Natural killer cell treated with Interleukin-12 subunit alpha and Interleukin-12 subunit beta and Interleukin-15 and Interleukin-18, amount 100 ng/mL, for 72 hours (primary cell): ENCODE results near the gene SLC23A2. TPM values are rescaled to one million over a fixed set of nuclear protein-coding genes. Genes with fewer than 3 reads are reported as not detected.

Experiments used
- ATAC-seq, 2 donors: fragments of 150-1000 bp; cut with Tn5 transposase in 1 of 2; sonication (Bioruptor Pico), chemical (Tn5 transposase) in 1 of 2; 2 replicates each; pipeline ENCODE4 v1.10.0; 2021
- DNase-seq: peaks from one replicate; pipeline ENCODE4 v3.0.0; 2022; ENCODE audit warnings: low spot score
- H3K27ac Mint-ChIP-seq, 2 donors: 1 replicate in 1 of 2; 2 replicates in 1 of 2; pipeline ENCODE4 v1.8.0; 2022; ENCODE audit warnings: mixed read lengths in 2 of 2, mild to moderate bottlenecking in 1 of 2, moderate library complexity in 1 of 2
- H3K27me3 Mint-ChIP-seq, 2 donors: 1 replicate in 1 of 2; 2 replicates in 1 of 2; pipeline ENCODE4 v1.8.0; 2022; ENCODE audit warnings: mixed read lengths in 2 of 2
- H3K36me3 Mint-ChIP-seq: one replicate; pipeline ENCODE4 v1.8.0; 2022; ENCODE audit warnings: mixed read lengths
- H3K4me1 Mint-ChIP-seq, 2 donors: 1 replicate in 1 of 2; 2 replicates in 1 of 2; pipeline ENCODE4 v1.8.0; 2022; ENCODE audit warnings: low read depth in 2 of 2, mixed read lengths in 2 of 2, mild to moderate bottlenecking in 1 of 2
- H3K4me3 Mint-ChIP-seq: one replicate; pipeline ENCODE4 v1.8.0; 2022; ENCODE audit warnings: mixed read lengths
- H3K9me3 Mint-ChIP-seq: 2 replicates; pipeline ENCODE4 v1.8.0; 2022; ENCODE audit warnings: mixed read lengths
- total RNA-seq, 2 donors: library from RNA; stranded (reverse); gene quantifications; one replicate each; pipeline ENCODE4 v1.2.3, GENCODE V29; 2022

Gene SLC23A2
- total RNA-seq, 2 donors from 2014 or later = 18.6 to 32.9 TPM

DNA sequence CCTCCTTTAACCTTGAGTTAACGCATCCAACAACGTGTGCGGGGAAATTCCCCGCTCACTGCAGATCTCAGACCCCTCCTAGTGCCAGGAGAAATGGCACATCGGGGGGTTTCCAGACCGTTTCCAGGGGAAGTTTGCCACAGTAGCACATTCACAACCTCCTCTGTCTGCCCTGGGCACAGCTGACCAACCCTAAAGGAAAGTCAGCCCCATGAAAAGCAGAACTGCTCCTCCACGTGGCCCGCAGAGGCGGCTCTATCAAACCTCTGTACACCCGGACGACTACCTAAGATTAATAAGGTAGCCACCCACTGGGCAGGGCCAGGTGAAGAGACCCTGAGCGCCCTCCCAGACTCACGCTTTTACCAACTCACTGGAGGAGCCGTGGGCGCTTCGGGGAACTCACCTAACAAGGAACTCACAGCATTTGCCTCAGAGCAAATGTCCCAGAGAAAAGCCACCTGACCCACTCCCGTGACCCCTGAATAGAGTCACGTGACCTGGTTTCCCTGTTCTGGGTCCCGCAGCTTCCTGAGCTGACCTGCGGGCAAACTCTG is 186.5 kb downstream of the SLC23A2 start:
- H3K4me3 Mint-ChIP-seq = peak overlapping the region; percentile 94
- peaks cover 42 to 47% of the 10 kb centered on the region in 2 donors for H3K4me1 Mint-ChIP-seq
- peak; percentile 85 for DNase-seq
- peak overlapping the region; percentile 97 to 100 for H3K27ac Mint-ChIP-seq
- peak; percentile 67 to 82 for ATAC-seq
- no peaks in the 10 kb centered on the region for H3K27me3 Mint-ChIP-seq
- no peaks in the 10 kb centered on the region for H3K36me3 Mint-ChIP-seq
- H3K9me3 Mint-ChIP-seq = no peaks in the 10 kb centered on the region

DNA sequence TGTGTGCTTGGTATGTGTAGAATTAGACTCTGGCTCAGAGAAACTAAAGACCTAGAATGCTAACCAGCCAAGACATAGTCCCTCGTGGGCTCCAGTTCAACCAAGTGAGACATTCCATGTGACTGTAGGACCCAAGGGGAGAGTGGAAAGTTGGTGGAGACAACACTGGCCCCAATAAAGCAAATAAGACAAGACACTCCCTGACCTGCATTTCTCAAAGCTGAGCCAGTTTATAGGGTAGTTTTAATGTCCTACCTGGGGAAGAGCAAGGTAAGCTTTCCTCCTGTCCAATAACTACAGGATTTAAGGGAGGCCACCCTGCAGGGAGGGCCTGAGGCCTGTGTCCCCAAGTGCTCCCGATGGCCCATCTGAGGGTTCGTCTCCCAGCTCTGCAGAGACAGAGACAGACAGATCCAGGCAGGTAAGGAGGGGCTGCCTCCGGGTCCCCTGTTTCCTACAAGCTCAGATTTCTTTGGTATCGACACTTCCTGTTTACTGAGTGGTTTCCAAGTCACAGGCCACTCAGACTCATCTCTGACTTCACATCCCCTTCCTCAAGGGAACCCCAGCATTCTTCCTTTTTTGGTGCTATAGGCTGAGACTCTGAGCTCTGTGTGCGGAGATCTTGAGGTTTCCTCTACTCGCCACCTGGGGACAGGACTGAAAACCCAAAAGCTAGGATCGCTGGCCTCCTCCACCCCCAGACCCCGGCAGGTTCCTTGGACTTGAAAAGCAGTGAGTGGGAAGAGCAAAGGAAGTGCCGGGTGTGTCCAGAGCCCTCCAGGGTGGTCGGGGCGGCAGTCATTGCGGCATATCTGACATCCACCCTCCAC is 187.2 kb downstream of the SLC23A2 start:
- peak overlapping the region; percentile 94 for H3K4me3 Mint-ChIP-seq
- H3K36me3 Mint-ChIP-seq = no peaks in the 10 kb centered on the region
- DNase-seq (no peak), ATAC-seq (peak; percentile 79 to 82)
- H3K4me1 Mint-ChIP-seq = peaks cover 42 to 47% of the 10 kb centered on the region in 2 donors
- peak overlapping the region; percentile 97 to 100 for H3K27ac Mint-ChIP-seq
- no peaks in the 10 kb centered on the region for H3K27me3 Mint-ChIP-seq
- no peaks in the 10 kb centered on the region for H3K9me3 Mint-ChIP-seq

DNA sequence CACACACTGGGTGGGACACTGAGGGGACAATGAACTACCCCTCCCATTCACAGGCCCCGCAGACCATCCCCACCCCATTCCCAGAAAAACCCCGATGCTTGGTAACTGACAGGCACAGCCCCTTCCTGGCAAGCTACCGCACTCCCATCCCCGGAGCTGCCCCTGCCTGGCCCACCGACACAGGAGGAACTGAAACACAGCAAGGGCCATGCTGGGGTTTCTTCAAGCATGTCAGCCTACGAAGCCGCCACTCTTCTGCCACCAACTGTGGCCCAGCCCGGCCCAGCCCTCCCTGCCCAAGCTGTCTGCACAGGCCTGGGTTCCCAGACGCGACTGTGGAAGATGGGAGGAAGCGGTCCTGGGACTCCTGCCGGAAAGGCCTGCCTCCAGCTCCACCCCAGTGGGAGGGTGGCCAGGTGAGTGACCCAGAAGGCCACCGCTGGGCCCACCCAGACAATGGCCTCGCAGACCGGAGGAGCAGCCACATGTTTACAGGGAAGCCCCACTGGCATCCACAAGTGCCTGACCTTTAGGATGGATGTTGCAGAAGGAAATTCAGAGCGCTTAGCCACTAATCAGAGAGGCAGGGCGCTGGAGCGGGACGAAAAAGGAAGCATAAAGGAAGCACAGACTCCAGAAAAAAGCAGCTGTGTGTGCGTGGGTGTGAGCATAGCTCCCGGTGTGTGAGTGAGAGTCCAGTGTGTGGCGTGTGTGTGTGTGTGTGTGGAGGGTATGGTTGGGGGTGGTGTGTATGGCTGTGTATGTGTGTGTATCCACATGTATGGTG is 188.0 kb downstream of the SLC23A2 start:
- DNase-seq (no peak), ATAC-seq (no peak)
- Mint-ChIP-seq H3K4me1 (peaks cover 42 to 47% of the 10 kb centered on the region in 2 donors), H3K27me3 (no peaks in the 10 kb centered on the region), H3K9me3 (no peaks in the 10 kb centered on the region), H3K4me3 (peak overlapping the region; percentile 94), H3K36me3 (no peaks in the 10 kb centered on the region), H3K27ac (peak overlapping the region; percentile 97 to 100)

DNA sequence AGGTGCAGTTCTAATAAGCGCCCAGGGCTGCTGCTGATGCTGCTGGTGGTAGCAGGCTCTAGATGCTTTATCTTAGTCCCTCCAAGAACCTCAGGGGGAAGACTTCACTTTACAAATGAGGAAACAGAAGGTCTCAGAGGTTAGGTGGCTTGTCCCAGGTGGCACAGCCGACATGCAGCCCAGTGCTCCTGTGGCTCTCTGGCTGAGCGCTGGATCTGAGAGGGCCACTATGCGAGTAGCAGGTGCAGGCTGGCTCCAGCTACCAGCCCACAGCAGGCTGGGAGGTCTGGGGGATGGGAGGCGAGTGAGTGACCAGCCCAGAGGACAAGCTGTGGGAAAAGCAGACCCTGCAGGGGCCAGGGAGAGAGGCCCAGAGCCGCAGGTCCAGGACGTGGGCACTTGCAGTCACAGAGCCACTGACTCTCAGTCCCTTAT is 188.7 kb downstream of the SLC23A2 start:
- Mint-ChIP-seq H3K27me3 (no peaks in the 10 kb centered on the region), H3K36me3 (no peaks in the 10 kb centered on the region), H3K4me1 (peaks cover 42 to 47% of the 10 kb centered on the region in 2 donors), H3K4me3 (peak overlapping the region; percentile 94), H3K27ac (peak overlapping the region; percentile 97 to 100), H3K9me3 (no peaks in the 10 kb centered on the region)
- DNase-seq = no peak
- ATAC-seq = no peak

DNA sequence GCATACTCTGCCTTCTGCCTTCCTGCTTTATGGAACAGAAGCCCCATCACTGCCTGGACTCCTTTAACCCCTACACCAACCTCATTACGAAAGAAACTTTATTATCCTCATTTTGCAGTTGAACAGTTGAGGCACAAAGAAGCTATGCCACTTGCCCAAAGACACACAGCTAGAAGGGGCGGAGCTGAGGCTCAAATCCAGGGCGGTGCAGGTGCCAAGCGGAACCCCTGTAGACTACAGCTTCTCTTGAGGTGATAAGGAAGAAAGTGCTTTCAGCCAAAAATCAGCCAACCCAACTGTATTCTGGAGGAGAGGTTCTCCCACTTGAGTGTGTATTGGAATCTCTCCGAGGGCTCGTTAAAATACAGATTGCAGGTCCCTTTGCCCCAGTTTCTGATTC is 189.1 kb downstream of the SLC23A2 start:
- Mint-ChIP-seq H3K4me1 (peaks cover 42 to 47% of the 10 kb centered on the region in 2 donors), H3K9me3 (no peaks in the 10 kb centered on the region), H3K27me3 (no peaks in the 10 kb centered on the region), H3K4me3 (peak overlapping the region; percentile 94), H3K36me3 (no peaks in the 10 kb centered on the region), H3K27ac (peak overlapping the region; percentile 97 to 100)
- DNase-seq (no peak), ATAC-seq (no peak)

DNA sequence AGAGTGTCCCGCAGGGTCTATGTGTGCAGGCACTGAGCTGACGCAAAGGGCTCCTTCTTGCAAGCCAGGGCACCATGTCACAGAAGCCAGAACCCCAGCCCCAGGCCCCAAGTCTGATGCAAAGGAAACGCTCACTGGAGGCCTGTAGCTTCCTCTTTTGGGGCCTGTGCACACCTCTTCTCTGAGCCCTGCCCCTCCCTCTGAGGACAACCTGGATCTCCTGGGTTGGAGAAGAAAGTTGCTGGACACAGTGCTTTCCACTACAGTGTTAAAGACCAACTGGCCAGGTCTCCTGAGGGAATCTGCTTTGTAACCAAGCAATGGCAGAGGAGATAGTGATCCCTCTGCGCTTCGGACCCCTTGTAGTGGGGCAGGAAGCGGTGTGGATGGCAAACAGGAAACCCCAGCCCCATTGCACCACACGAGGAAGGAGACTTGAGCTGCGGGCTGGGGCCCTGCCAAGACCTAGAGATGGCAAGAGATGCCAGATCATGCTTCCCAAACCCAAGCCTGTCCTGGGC is 189.6 kb downstream of the SLC23A2 start:
- DNase-seq (no peak), ATAC-seq (peak; percentile 55 to 59)
- Mint-ChIP-seq H3K9me3 (no peaks in the 10 kb centered on the region), H3K4me3 (peak overlapping the region; percentile 94), H3K4me1 (peaks cover 42 to 47% of the 10 kb centered on the region in 2 donors), H3K27me3 (no peaks in the 10 kb centered on the region), H3K36me3 (no peaks in the 10 kb centered on the region), H3K27ac (peak overlapping the region; percentile 97 to 100)

DNA sequence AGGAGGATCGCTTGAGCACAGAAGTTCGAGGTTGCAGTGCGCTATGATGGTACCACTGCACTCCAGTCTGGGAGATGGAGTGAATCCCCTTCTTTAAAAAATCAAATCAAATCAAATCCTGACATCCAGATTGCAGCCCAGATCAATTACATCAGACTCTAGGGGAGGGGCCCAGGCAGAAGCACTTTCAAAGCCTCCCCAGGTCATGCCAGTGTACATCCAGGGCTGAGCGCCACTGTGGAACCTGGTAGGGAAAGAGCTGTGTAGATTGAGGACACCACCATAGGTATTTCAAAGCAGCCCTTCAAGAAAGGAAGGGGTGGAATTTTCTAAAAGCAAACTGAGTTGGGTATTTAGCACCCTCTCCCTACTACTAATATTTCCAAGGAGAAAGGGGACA is 190.1 kb downstream of the SLC23A2 start:
- H3K27ac Mint-ChIP-seq = peak overlapping the region; percentile 97 to 100
- ATAC-seq (no peak), DNase-seq (no peak)
- no peaks in the 10 kb centered on the region for H3K27me3 Mint-ChIP-seq
- no peaks in the 10 kb centered on the region for H3K36me3 Mint-ChIP-seq
- H3K4me3 Mint-ChIP-seq = peak overlapping the region; percentile 8
- H3K9me3 Mint-ChIP-seq = no peaks in the 10 kb centered on the region
- H3K4me1 Mint-ChIP-seq = peaks cover 40 to 47% of the 10 kb centered on the region in 2 donors

DNA sequence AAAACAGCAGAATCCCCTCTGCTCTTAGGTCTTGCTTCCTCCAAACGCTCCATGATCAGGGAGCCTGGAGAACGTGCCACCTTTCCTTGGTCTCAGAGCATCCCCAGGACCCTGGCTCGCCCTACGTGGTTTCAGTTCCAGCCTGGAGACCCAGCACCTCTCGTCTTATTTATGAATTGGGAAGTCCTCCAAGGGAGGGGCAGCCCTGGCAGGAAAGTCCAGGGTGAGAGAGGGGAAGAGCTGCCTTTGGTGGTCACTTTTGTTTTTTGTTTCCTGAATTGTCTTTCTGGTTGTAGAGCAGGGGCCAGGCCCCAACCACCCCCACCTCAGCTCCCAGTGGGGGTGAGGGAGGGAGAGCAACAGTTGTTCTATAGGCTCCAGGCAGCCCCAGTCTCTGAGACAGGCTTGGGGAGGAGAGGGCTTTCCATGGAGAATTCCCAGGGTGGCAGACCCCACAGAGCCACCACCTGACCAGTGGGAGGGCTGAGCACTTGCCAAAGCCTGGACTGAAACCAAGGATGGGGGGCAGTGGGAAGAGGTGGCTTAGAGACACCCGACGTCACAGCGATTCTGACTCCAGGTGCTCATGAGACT is 190.8 kb downstream of the SLC23A2 start:
- peaks cover 37 to 49% of the 10 kb centered on the region in 2 donors for H3K4me1 Mint-ChIP-seq
- no peak for DNase-seq
- H3K4me3 Mint-ChIP-seq = no peak overlapping the region
- H3K9me3 Mint-ChIP-seq = no peaks in the 10 kb centered on the region
- ATAC-seq = no peak
- H3K36me3 Mint-ChIP-seq = no peaks in the 10 kb centered on the region
- peak overlapping the region; percentile 97 to 100 for H3K27ac Mint-ChIP-seq
- H3K27me3 Mint-ChIP-seq = no peaks in the 10 kb centered on the region

DNA sequence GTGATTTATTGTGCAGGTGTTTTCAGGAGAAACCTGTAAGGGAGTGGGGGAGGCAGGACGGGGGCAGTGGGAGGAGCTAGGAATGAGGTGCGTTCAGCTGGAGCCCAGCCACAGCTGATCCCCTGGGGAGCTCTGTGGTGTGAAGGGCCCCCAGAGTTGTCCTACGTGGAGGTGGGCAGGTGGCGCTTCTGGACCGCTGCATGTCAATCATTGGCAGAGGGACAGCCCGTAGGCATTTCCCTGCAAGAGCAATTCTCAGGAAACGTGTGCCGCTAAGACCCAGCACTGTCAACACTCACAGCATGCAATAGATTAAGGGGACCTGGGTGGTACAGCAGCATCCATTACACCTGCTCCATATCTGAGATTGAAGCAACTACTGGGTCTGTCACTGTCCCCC is 191.6 kb downstream of the SLC23A2 start:
- H3K27me3 Mint-ChIP-seq = no peaks in the 10 kb centered on the region

DNA sequence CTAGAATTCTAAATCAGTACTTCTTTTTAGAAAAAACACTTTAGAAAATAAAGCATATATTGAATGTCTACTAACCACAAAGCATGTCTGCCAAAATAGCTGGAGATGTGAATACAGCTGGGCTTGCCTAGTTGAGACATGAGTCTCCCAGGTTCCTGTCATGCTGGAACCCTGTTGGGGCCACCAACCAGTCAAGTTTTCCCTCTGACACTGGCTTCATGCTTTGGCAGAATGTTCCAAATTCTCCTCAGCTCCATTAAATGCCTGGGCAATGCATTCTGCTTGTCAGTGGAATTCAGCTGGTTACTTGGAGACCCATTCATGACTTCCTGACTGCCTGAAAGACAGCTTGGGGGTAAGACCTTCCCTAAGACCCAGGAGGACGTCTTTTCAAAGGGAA is 192.4 kb downstream of the SLC23A2 start:
- Mint-ChIP-seq H3K27ac (peak overlapping the region; percentile 52 to 100), H3K36me3 (no peaks in the 10 kb centered on the region), H3K9me3 (no peaks in the 10 kb centered on the region), H3K4me1 (peaks cover 22 to 33% of the 10 kb centered on the region in 2 donors), H3K27me3 (no peaks in the 10 kb centered on the region), H3K4me3 (no peak overlapping the region)
- ATAC-seq (no peak), DNase-seq (no peak)

More for the DNA sequence above, 191.6 kb downstream of the SLC23A2 start:
- no peak for DNase-seq
- Mint-ChIP-seq H3K9me3 (no peaks in the 10 kb centered on the region), H3K27ac (peak overlapping the region; percentile 97 to 100), H3K36me3 (no peaks in the 10 kb centered on the region), H3K4me3 (no peak overlapping the region), H3K4me1 (peaks cover 29 to 42% of the 10 kb centered on the region in 2 donors)
- no peak for ATAC-seq

DNA sequence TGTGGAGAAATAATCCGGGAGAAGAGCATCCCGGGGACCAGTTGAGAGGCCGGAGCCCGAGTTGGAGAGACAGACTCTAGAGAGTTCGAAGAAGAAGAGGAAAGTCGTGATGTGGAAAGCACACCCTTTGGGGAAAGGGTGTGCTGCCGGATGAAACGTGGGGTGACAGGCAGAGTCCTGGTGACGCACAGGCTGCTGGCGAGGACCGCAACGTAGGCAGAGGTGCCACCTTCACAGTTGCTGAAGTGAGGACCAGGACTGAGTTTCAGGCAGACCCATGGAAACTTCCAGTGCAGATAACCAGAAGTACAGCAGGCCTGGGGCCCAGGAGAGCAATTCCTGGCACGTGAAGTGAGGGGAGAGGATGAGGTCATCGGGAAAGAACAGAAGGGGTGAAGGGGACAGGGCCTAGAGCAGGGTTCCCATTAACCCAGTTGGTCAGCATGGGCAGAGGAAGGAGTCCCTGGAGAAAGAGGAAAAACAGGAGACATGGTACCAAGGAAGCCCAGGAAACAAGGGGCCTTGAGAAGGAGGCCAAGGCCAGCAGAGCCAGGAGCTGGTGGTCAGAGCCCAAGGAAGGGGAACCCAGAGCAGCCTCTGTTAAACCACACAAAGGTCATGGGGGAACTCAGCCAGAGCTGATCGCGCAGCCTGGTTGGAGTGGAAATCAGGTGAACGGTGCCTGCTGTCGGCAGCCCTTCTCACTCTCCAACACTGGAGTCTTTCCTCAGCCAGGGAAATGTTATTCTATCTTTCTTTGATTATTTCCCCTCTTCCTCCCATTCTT is 195.5 kb downstream of the SLC23A2 start:
- H3K27me3 Mint-ChIP-seq = no peaks in the 10 kb centered on the region
- H3K36me3 Mint-ChIP-seq = peaks cover 5% of the 10 kb centered on the region
- ATAC-seq = no peak

DNA sequence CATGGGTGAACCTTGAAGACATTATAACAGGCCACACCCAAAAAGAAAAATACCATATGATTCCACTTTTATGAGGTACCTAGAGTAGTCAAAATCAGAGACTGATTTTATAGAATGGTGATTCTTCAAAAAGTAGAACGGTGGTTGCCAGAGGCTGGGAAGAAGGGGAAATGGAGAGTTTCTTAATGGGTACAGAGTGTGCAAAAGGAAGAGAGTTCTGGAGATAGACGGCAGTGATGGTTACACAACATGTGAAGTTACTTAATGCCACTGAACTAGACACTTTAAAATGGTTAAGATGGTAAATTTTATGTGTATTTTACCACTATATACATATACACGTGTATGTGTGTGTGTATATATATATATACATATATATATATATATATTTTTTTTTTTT is 198.8 kb downstream of the SLC23A2 start:
- no peak for DNase-seq
- peaks cover 16% of the 10 kb centered on the region for H3K36me3 Mint-ChIP-seq
- ATAC-seq = no peak
- H3K4me1 Mint-ChIP-seq = peaks cover 0 to 9% of the 10 kb centered on the region in 2 donors
- no peaks in the 10 kb centered on the region for H3K9me3 Mint-ChIP-seq
- no peak overlapping the region for H3K4me3 Mint-ChIP-seq
- H3K27me3 Mint-ChIP-seq = no peaks in the 10 kb centered on the region
- no peak overlapping the region for H3K27ac Mint-ChIP-seq

More for the DNA sequence above, 195.5 kb downstream of the SLC23A2 start:
- peaks cover 0 to 5% of the 10 kb centered on the region in 2 donors for H3K4me1 Mint-ChIP-seq
- no peaks in the 10 kb centered on the region for H3K9me3 Mint-ChIP-seq
- no peak overlapping the region for H3K4me3 Mint-ChIP-seq
- DNase-seq = no peak
- H3K27ac Mint-ChIP-seq = peak overlapping the region; percentile 45 to 63
